HG03558 (cell line): ENCODE measurements around the gene ZNF536.
"Not testable (repeated sequence)": the region's sequence is repeated elsewhere in the genome, so short reads cannot be mapped to it uniquely, and the experiment has no call there.

Experiments used
- ATAC-seq: cut with Tn5 transposase; IDR thresholded peaks from one replicate; pipeline ENCODE4 v1.9.1; 2021; ENCODE audit warnings: moderate number of reproducible peaks; ENCODE audit not compliant: unreplicated experiment; ENCODE audit errors: extremely low read depth

Gene ZNF536

GRCh38 chr19:30340771-30341561 lies 31.2 kb upstream of the ZNF536 start:
- ATAC-seq: no peak

- ATAC-seq: no peak
These were observed 30.5 kb upstream of the ZNF536 start for GRCh38 chr19:30341611-30342201.

GRCh38 chr19:30342901-30343300 lies 29.3 kb upstream of the ZNF536 start:
- no peak for ATAC-seq

- no peak for ATAC-seq
These were observed 27.4 kb upstream of the ZNF536 start for GRCh38 chr19:30344446-30345425.

GRCh38 chr19:30345686-30346085 lies 26.5 kb upstream of the ZNF536 start:
- ATAC-seq: no peak

- ATAC-seq: not testable (repeated sequence)
These were observed 25.7 kb upstream of the ZNF536 start for GRCh38 chr19:30346468-30346867.

- ATAC-seq: no peak
These were observed 23.0 kb upstream of the ZNF536 start for GRCh38 chr19:30349131-30349730.

GRCh38 chr19:30350692-30351663 lies 21.2 kb upstream of the ZNF536 start:
- ATAC-seq: no peak

- no peak for ATAC-seq
These were observed 20.4 kb upstream of the ZNF536 start for GRCh38 chr19:30351774-30352173.

- no peak for ATAC-seq
These were observed 18.7 kb upstream of the ZNF536 start for GRCh38 chr19:30353394-30353945.

- ATAC-seq: no peak
These were observed 16.6 kb upstream of the ZNF536 start for GRCh38 chr19:30355586-30355985.

GRCh38 chr19:30356951-30357579 lies 15.1 kb upstream of the ZNF536 start:
- ATAC-seq: no peak

GRCh38 chr19:30357580-30357954 lies 14.6 kb upstream of the ZNF536 start:
- no peak for ATAC-seq

GRCh38 chr19:30358319-30358718 lies 13.9 kb upstream of the ZNF536 start:
- ATAC-seq: no peak

GRCh38 chr19:30358821-30359580 lies 13.2 kb upstream of the ZNF536 start:
- no peak for ATAC-seq

GRCh38 chr19:30359936-30360335 lies 12.2 kb upstream of the ZNF536 start:
- ATAC-seq: no peak

GRCh38 chr19:30360376-30361106 lies 11.6 kb upstream of the ZNF536 start:
- no peak for ATAC-seq
